GM21381 (cell line): Measurements from ENCODE around the gene PIK3IP1.
A peak's percentile ranks its signal among the peaks of the same experiment; 100 is the strongest.
"Not testable (repeated sequence)": the region's sequence is repeated elsewhere in the genome, so short reads cannot be mapped to it uniquely, and the experiment has no call there.

ENCODE experiments used
- ATAC-seq: cut with Tn5 transposase; IDR thresholded peaks from one replicate; pipeline ENCODE4 v1.9.1; 2021; ENCODE audit warnings: mild to moderate bottlenecking, moderate library complexity; ENCODE audit not compliant: unreplicated experiment

Gene PIK3IP1

GRCh38 chr22:31292236-31292989 lies at the start of gene PIK3IP1:
Gene PIK3IP1 (minus strand): TSS chr22:31292488. CDS start chr22:31292344, 144 bp downstream.
- ATAC-seq, result peak; percentile 36

- ATAC-seq, result no peak
Observed at GRCh38 chr22:31341386-31342088, 49.2 kb upstream of the PIK3IP1 start.

GRCh38 chr22:31340765-31341247 lies 48.5 kb upstream of the PIK3IP1 start:
- ATAC-seq, result no peak

- no peak for ATAC-seq
Observed at GRCh38 chr22:31340360-31340759, 48.1 kb upstream of the PIK3IP1 start.

GRCh38 chr22:31339148-31339832 lies 47.0 kb upstream of the PIK3IP1 start:
- ATAC-seq, result no peak

- ATAC-seq, result no peak
Observed at GRCh38 chr22:31337178-31337577, 44.9 kb upstream of the PIK3IP1 start.

GRCh38 chr22:31334329-31334728 lies 42.0 kb upstream of the PIK3IP1 start:
- no peak for ATAC-seq

- no peak for ATAC-seq
Observed at GRCh38 chr22:31333641-31334040, 41.4 kb upstream of the PIK3IP1 start.

GRCh38 chr22:31332886-31333285 lies 40.6 kb upstream of the PIK3IP1 start:
- ATAC-seq, result no peak

- no peak for ATAC-seq
Observed at GRCh38 chr22:31332010-31332409, 39.7 kb upstream of the PIK3IP1 start.

- no peak for ATAC-seq
Observed at GRCh38 chr22:31329453-31330215, 37.3 kb upstream of the PIK3IP1 start.

- ATAC-seq, result no peak
Observed at GRCh38 chr22:31329029-31329428, 36.7 kb upstream of the PIK3IP1 start.

GRCh38 chr22:31328544-31328960 lies 36.3 kb upstream of the PIK3IP1 start:
- ATAC-seq, result no peak

- no peak for ATAC-seq
Observed at GRCh38 chr22:31327806-31328543, 35.7 kb upstream of the PIK3IP1 start.

- no peak for ATAC-seq
Observed at GRCh38 chr22:31326877-31327276, 34.6 kb upstream of the PIK3IP1 start.

- ATAC-seq, result no peak
Observed at GRCh38 chr22:31323578-31324550, 31.6 kb upstream of the PIK3IP1 start.

- no peak for ATAC-seq
Observed at GRCh38 chr22:31321421-31321820, 29.1 kb upstream of the PIK3IP1 start.

- not testable (repeated sequence) for ATAC-seq
Observed at GRCh38 chr22:31314220-31314619, 21.9 kb upstream of the PIK3IP1 start.
